Gastroesophageal sphincter (tissue), 3 donors: ENCODE results near the gene STARD10.

ENCODE experiments used
- EP300 ChIP-seq: sonication (generic); formaldehyde crosslinking; IDR thresholded peaks from one replicate; pipeline ENCODE4 v1.6.1; 2017; ENCODE audit warnings: antibody characterized with exemption, mild to moderate bottlenecking
- POLR2A ChIP-seq, 2 donors: fragments of 450-650 bp; IDR thresholded peaks; one replicate each; pipeline ENCODE4 v1.6.1; 2017; ENCODE audit warnings: antibody characterized with exemption in 2 of 2, mild to moderate bottlenecking in 2 of 2, moderate library complexity in 1 of 2
- TF ChIP-seq, protein P1 (sequence below), 4 experiments: fragments of 200-600 bp in 2 of 4; fragments of 450-650 bp in 2 of 4; sonication (generic) in 1 of 4; IDR thresholded peaks; one replicate each; pipeline ENCODE4 v1.5.1; 2017 to 2019; ENCODE audit warnings: antibody characterized with exemption in 4 of 4, mild to moderate bottlenecking in 2 of 4, moderate library complexity in 2 of 4

DNA sequence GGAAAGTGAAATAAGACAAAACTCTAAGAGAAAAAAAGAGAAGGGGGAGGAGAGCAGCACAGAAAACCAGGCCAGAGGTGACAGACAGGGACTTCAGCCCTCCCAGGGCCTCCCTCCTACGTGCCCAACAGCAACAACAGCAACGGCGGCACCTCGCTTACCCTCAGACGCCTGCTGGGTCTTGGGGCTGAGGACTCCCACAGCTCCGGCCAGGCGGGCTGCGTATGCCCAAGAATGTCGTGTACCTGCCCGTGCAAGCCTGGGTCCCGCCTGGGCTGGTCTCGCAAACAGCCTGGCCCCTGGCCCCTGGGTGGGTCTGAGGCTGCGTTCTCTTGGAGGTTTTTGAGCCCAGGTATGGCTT, 72.2 kb downstream of the STARD10 start:
- TF ChIP-seq, protein P1, sequence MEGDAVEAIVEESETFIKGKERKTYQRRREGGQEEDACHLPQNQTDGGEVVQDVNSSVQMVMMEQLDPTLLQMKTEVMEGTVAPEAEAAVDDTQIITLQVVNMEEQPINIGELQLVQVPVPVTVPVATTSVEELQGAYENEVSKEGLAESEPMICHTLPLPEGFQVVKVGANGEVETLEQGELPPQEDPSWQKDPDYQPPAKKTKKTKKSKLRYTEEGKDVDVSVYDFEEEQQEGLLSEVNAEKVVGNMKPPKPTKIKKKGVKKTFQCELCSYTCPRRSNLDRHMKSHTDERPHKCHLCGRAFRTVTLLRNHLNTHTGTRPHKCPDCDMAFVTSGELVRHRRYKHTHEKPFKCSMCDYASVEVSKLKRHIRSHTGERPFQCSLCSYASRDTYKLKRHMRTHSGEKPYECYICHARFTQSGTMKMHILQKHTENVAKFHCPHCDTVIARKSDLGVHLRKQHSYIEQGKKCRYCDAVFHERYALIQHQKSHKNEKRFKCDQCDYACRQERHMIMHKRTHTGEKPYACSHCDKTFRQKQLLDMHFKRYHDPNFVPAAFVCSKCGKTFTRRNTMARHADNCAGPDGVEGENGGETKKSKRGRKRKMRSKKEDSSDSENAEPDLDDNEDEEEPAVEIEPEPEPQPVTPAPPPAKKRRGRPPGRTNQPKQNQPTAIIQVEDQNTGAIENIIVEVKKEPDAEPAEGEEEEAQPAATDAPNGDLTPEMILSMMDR (IDR thresholded peaks at IDR 0.05): no peak
- TF ChIP-seq POLR2A (IDR thresholded peaks at IDR 0.05): no peak
- no peak for TF ChIP-seq EP300
